T follicular helper cell (primary cell): ENCODE measurements around the gene SLC12A9.

ENCODE experiments used
- DNase-seq: peaks from one replicate; pipeline ENCODE4 v3.0.0-alpha.2; 2020; ENCODE audit warnings: low read depth

SLC12A9 gene

GRCh38 chr7:100861616-100861985 lies 9.1 kb downstream of the SLC12A9 start:
- DNase-seq: no peak

GRCh38 chr7:100863406-100863950 lies 11.0 kb downstream of the SLC12A9 start:
- DNase-seq: no peak

GRCh38 chr7:100864263-100864845 lies 11.8 kb downstream of the SLC12A9 start:
- DNase-seq: no peak

- DNase-seq: no peak
Measured at GRCh38 chr7:100865372-100865911, 12.9 kb downstream of the SLC12A9 start.

GRCh38 chr7:100865938-100866728 lies 13.6 kb downstream of the SLC12A9 start:
- no peak for DNase-seq

GRCh38 chr7:100866729-100867039 lies 14.2 kb downstream of the SLC12A9 start:
- DNase-seq: no peak

GRCh38 chr7:100867040-100867775 lies 14.7 kb downstream of the SLC12A9 start, which contains the start of gene TRIP6:
Gene TRIP6, plus strand, starts transcription at chr7:100867387. Its CDS starts 111 bp downstream, at chr7:100867498.
- DNase-seq: no peak

- DNase-seq: no peak
Measured at GRCh38 chr7:100867776-100868485, 15.4 kb downstream of the SLC12A9 start.

- no peak for DNase-seq
Measured at GRCh38 chr7:100873599-100874299, 21.2 kb downstream of the SLC12A9 start.

- DNase-seq: no peak
Measured at GRCh38 chr7:100874300-100874576, 21.7 kb downstream of the SLC12A9 start.

- DNase-seq: peak; percentile 98
Measured at GRCh38 chr7:100874577-100875355, 22.3 kb downstream of the SLC12A9 start, which contains the start of gene SRRT. Gene SRRT, plus strand, starts transcription at chr7:100875103. Its CDS starts 488 bp downstream, at chr7:100875591.

- DNase-seq: no peak
Measured at GRCh38 chr7:100875356-100875751, 22.8 kb downstream of the SLC12A9 start.

- DNase-seq: no peak
Measured at GRCh38 chr7:100878013-100878412, 25.5 kb downstream of the SLC12A9 start.

GRCh38 chr7:100878685-100879084 lies 26.2 kb downstream of the SLC12A9 start:
- no peak for DNase-seq

- DNase-seq: no peak
Measured at GRCh38 chr7:100879685-100880261, 27.3 kb downstream of the SLC12A9 start.

- DNase-seq: no peak
Measured at GRCh38 chr7:100880645-100881044, 28.1 kb downstream of the SLC12A9 start.

GRCh38 chr7:100881136-100881535 lies 28.6 kb downstream of the SLC12A9 start:
- no peak for DNase-seq

GRCh38 chr7:100882201-100882600 lies 29.7 kb downstream of the SLC12A9 start:
- DNase-seq: no peak

- no peak for DNase-seq
Measured at GRCh38 chr7:100882785-100883526, 30.4 kb downstream of the SLC12A9 start.
